ENCODE results near the gene TNRC6C.

The TNRC6C gene

GRCh38 chr17:78108726-78109488, 150.4 kb downstream of the TNRC6C start:
- peaks cover 8% of the 10 kb centered on the region for H3K36me3 ChIP-seq
- no peak for DNase-seq

GRCh38 chr17:78109489-78109761, 150.9 kb downstream of the TNRC6C start:
- H3K4me1 ChIP-seq = peaks cover 5% of the 10 kb centered on the region
- peaks cover 3% of the 10 kb centered on the region for H3K36me3 ChIP-seq
- H3K9me3 ChIP-seq = no peaks in the 10 kb centered on the region
- H3K4me3 ChIP-seq (ENCODE audit: low read depth, low read length) = no peak overlapping the region
- DNase-seq = no peak
- H3K27me3 ChIP-seq = no peaks in the 10 kb centered on the region
- no peak for TF ChIP-seq CTCF (IDR thresholded peaks at IDR 0.05; ENCODE audit: low read depth, low read length)

More at GRCh38 chr17:78108726-78109488, 150.4 kb downstream of the TNRC6C start:
- Histone ChIP-seq H3K4me1 (peaks cover 5% of the 10 kb centered on the region), H3K4me3 (ENCODE audit: low read depth, low read length) (no peak overlapping the region), H3K9me3 (no peaks in the 10 kb centered on the region), H3K27me3 (no peaks in the 10 kb centered on the region)
- TF ChIP-seq CTCF (IDR thresholded peaks at IDR 0.05; ENCODE audit: low read depth, low read length) = no peak

DNA sequence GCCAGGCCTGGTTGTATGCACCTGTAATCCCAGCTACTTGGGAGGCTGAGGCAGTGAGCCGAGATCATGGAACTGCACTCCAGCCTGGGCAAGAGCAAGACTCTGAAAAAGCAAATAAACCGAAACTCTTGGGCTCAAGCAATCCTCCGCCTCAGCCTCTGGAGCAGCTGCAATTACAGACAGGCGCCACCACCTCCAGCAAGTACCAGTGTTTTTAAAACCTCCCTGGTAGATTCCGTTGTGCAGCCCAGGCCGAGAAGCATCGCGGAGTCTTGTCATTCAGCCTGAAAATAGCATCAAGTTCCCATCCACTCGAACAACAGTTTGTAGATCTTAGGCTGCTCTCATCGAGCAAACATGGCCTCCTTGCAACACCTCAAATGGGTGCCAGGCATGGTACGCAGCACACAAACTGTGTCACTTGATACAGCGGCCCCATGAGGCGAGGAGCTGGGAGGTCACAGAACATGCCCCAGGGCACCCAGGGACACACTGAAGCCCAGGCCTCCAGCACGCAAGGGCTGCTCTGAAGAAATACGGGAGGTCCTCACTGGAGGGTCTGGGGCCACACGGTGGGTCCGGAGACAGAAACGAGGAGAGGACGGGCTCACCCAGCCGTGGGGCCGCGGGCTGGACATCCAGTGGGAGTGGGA, 152.0 kb downstream of the TNRC6C start:
- TF ChIP-seq CTCF (IDR thresholded peaks at IDR 0.05; ENCODE audit: low read depth, low read length) = no peak
- no peak overlapping the region for H3K4me3 ChIP-seq (ENCODE audit: low read depth, low read length)
- H3K4me1 ChIP-seq = peaks cover 5% of the 10 kb centered on the region
- no peaks in the 10 kb centered on the region for H3K27me3 ChIP-seq
- DNase-seq = peak; percentile 39
- H3K9me3 ChIP-seq = no peaks in the 10 kb centered on the region
- H3K36me3 ChIP-seq = no peaks in the 10 kb centered on the region

- H3K27me3 ChIP-seq = no peaks in the 10 kb centered on the region
- DNase-seq = no peak
- H3K4me3 ChIP-seq (ENCODE audit: low read depth, low read length) = no peak overlapping the region
- H3K4me1 ChIP-seq = peaks cover 5% of the 10 kb centered on the region
- no peaks in the 10 kb centered on the region for H3K36me3 ChIP-seq
- no peaks in the 10 kb centered on the region for H3K9me3 ChIP-seq
- no peak for TF ChIP-seq CTCF (IDR thresholded peaks at IDR 0.05; ENCODE audit: low read depth, low read length)
These were observed 152.7 kb downstream of the TNRC6C start for GRCh38 chr17:78111016-78111726.

- peaks cover 5% of the 10 kb centered on the region for H3K4me1 ChIP-seq
- no peak for TF ChIP-seq CTCF (IDR thresholded peaks at IDR 0.05; ENCODE audit: low read depth, low read length)
- H3K4me3 ChIP-seq (ENCODE audit: low read depth, low read length) = no peak overlapping the region
- DNase-seq = no peak
- H3K36me3 ChIP-seq = no peaks in the 10 kb centered on the region
- H3K9me3 ChIP-seq = no peaks in the 10 kb centered on the region
- no peaks in the 10 kb centered on the region for H3K27me3 ChIP-seq
These were observed 153.4 kb downstream of the TNRC6C start for GRCh38 chr17:78111727-78112517.
